Vagina (tissue), 2 donors: ENCODE data around the gene PIK3R5. TPM values are rescaled to one million over a fixed set of nuclear protein-coding genes. Genes with fewer than 3 reads are reported as not detected.
"Not testable (repeated sequence)": the region's sequence is repeated elsewhere in the genome, so short reads cannot be mapped to it uniquely, and the experiment has no call there.

ENCODE experiments used
- DNase-seq, 2 donors: peaks; one replicate each; pipeline ENCODE4 v3.0.0-alpha.2; 2017; ENCODE audit errors: extremely low spot score in 2 of 2
- H3K27ac ChIP-seq: fragments of 200-600 bp; sonication (generic); one replicate; pipeline ENCODE4 v1.5.1; 2019
- H3K27me3 ChIP-seq: fragments of 200-600 bp; sonication (generic); one replicate; pipeline ENCODE4 v1.5.1; 2019
- H3K36me3 ChIP-seq, 2 donors: fragments of 200-600 bp; sonication (generic); one replicate each; pipeline ENCODE4 v1.5.1; 2017 to 2019
- H3K4me1 ChIP-seq: fragments of 200-600 bp; sonication (generic); one replicate; pipeline ENCODE4 v1.5.1; 2019
- H3K4me3 ChIP-seq, 2 donors: fragments of 200-600 bp; sonication (generic); 1 replicate in 1 of 2; 2 replicates in 1 of 2; pipeline ENCODE4 v1.5.1; 2016 to 2019
- H3K9me3 ChIP-seq: fragments of 200-600 bp; sonication (generic); one replicate; pipeline ENCODE4 v1.5.1; 2019
- POLR2A ChIP-seq, 2 donors: fragments of 450-650 bp; IDR thresholded peaks; one replicate each; pipeline ENCODE4 v1.6.1; 2017; ENCODE audit warnings: antibody characterized with exemption in 2 of 2, mild to moderate bottlenecking in 2 of 2, moderate library complexity in 2 of 2
- POLR2AphosphoS5 ChIP-seq, 2 donors: sonication (generic); formaldehyde crosslinking; IDR thresholded peaks; one replicate each; pipeline ENCODE4 v1.9.0; 2017; ENCODE audit warnings: antibody characterized with exemption in 2 of 2, mild to moderate bottlenecking in 2 of 2, low read depth in 1 of 2; ENCODE audit not compliant: insufficient read depth in 1 of 2
- intact Hi-C: fragments of 100-400 bp; cut with DNase I; formaldehyde crosslinking; loops from one replicate; pipeline ENCODE4 v1.15.1; 2023
- total RNA-seq: library from RNA; depleted of rRNA; stranded (reverse); fragments of >200 nt; gene quantifications from one replicate; pipeline ENCODE4 v1.2.3, GENCODE V29; 2016
- TF ChIP-seq, protein P1 (sequence below), 3 experiments: fragments of 450-650 bp in 2 of 3; fragments of 200-600 bp in 1 of 3; sonication (generic) in 1 of 3; IDR thresholded peaks; one replicate each; pipeline ENCODE4 v1.5.1; 2017 to 2019; ENCODE audit warnings: antibody characterized with exemption in 3 of 3, mild to moderate bottlenecking in 2 of 3, moderate library complexity in 2 of 3

The PIK3R5 gene
- total RNA-seq, 1 donor from 2014 or later, result 10.6 TPM

DNA sequence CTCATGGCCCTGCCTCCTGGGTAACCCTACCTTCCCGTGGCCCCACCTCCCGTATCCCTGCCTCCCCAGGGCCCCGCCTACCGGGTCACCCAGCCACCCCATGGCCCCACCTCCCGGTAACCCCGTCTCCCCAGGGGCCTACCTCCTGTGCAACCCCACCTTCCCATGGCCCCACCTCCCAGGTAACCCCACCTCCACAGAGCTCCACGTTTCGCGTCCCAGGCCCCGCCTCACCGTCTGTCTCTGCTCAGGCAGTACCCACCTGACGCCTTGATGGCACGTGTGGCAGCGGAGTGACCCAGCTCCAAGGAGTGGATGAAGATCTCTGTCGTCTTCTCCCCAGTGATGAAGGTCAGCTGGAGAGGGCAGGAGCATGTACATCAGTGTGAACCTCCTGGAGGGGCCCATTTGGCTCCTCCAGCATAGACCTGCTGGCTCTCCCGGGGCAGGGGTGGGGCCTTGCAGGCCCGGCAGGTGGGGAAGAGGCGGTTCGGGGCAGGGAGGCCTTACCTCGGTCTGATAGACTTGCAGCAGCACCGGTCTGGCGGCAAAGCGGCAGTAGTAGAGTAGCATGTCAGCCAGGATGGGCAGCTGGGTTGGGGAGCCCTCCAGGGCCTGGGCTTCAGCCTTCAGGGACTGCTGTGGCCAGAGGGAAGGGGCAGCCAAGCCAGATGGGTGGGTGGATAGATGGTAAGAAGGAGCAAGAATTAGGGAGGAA, 79.4 kb downstream of the PIK3R5 start:
- intact Hi-C loops, result no loop called here
- DNase-seq, result no peak
- no peaks in the 10 kb centered on the region for H3K36me3 ChIP-seq
- no peak overlapping the region for H3K4me3 ChIP-seq
- no peaks in the 10 kb centered on the region for H3K27me3 ChIP-seq
- H3K4me1 ChIP-seq, result no peaks in the 10 kb centered on the region
- TF ChIP-seq POLR2A (IDR thresholded peaks at IDR 0.05) (no peak), POLR2AphosphoS5 (IDR thresholded peaks at IDR 0.05; ENCODE audit: insufficient read depth in 1 of 2, low read depth in 1 of 2) (no peak)
- TF ChIP-seq, protein P1, sequence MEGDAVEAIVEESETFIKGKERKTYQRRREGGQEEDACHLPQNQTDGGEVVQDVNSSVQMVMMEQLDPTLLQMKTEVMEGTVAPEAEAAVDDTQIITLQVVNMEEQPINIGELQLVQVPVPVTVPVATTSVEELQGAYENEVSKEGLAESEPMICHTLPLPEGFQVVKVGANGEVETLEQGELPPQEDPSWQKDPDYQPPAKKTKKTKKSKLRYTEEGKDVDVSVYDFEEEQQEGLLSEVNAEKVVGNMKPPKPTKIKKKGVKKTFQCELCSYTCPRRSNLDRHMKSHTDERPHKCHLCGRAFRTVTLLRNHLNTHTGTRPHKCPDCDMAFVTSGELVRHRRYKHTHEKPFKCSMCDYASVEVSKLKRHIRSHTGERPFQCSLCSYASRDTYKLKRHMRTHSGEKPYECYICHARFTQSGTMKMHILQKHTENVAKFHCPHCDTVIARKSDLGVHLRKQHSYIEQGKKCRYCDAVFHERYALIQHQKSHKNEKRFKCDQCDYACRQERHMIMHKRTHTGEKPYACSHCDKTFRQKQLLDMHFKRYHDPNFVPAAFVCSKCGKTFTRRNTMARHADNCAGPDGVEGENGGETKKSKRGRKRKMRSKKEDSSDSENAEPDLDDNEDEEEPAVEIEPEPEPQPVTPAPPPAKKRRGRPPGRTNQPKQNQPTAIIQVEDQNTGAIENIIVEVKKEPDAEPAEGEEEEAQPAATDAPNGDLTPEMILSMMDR (IDR thresholded peaks at IDR 0.05), result no peak
- H3K27ac ChIP-seq, result no peak overlapping the region
- no peaks in the 10 kb centered on the region for H3K9me3 ChIP-seq

DNA sequence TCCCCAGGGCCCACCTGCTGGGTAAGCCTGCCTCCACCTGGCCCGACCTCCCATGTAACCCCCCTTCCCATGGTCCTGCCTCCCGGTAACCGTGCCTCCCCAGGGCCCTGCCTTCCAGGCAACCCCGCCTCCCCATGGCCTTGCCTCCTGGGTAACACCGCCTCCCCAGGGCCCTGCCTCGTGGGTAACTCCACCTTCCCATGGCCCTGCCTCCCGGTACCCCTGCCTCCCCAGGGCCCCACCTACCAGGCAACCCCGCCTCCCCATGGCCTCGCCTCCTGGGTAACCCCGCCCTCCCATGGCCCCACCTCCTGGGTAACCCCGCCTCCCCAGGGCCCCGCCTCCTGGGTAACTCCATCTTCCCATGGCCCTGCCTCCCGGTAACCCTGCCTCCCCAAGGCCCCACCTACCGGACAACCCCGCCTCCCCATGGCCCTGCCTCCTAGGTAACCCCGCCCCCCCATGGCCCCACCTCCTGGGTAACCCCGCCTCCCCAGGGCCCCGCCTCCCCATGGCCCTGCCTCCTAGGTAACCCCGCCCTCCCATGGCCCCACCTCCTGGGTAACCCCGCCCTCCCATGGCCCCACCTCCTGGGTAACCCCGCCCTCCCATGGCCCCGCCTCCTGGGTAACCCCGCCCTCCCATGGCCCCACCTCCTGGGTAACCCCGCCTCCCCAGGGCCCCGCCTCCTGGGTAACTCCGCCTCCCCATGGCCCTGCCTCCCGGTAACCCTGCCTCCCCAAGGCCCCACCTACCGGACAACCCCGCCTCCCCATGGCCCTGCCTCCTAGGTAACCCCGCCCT, 80.1 kb downstream of the PIK3R5 start:
- not testable (repeated sequence) for H3K9me3 ChIP-seq

DNA sequence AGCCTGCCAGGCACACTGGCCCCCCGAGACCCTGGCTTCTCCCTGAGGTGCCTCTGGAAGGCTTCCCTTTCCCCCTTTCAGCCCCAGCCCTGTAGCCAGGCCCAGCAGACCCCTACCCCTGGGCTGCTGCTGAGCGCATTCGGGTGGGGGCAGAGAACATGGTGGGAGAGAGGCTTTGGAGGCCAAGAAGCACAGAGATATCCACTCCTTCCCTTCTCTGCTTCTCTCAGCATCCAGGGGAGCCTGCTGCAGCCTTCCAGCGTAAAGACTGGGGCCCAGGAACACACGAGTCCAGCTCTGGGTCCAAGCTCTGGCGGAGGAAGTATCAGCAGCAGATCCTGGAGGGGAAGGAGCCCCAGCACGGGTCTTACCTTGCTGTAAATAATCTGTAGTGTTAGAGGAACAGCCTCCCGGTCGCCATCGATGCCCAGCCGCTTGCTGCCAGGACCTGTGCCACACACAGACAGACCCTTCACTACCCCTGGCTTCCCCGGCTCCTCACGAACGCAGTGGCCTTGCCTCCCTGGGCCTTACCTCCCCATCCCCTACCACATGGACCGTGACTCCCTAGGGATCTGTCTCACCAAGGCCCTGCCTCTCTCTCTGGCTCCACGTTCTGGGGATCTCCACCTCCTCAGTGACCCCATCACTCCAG, 81.0 kb downstream of the PIK3R5 start:
- H3K27me3 ChIP-seq, result no peaks in the 10 kb centered on the region
- TF ChIP-seq POLR2A (IDR thresholded peaks at IDR 0.05), result no peak
- TF ChIP-seq, protein P1 (IDR thresholded peaks at IDR 0.05), result no peak
- TF ChIP-seq POLR2AphosphoS5 (IDR thresholded peaks at IDR 0.05; ENCODE audit: insufficient read depth in 1 of 2, low read depth in 1 of 2), result no peak
- no peaks in the 10 kb centered on the region for H3K36me3 ChIP-seq

More for the DNA sequence above, 80.1 kb downstream of the PIK3R5 start:
- H3K27me3 ChIP-seq, H3K36me3 ChIP-seq, H3K4me1 ChIP-seq, DNase-seq, H3K4me3 ChIP-seq, intact Hi-C loops, H3K27ac ChIP-seq: not testable (repeated sequence)

DNA sequence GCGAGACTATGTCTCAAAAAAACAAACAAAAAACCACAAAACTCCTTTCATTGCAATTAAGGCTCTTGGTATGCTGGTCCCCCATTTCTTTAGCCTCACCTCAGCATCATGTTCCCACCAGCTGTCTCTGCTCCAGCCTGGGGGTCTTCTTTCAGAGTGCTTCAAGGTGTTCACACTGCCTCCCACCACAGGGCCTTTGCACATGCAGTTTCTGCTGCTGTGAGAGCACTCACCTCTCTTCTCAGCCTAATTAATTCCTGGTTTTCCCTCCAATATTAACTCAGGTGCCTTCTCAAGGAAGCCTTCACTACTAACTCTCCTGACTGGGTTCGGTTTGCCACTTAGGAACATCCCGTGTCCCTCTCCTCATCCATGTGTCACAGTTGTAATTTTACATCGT, 82.2 kb downstream of the PIK3R5 start:
- no peaks in the 10 kb centered on the region for H3K4me1 ChIP-seq
- DNase-seq, result no peak
- intact Hi-C loops, result no loop called here
- H3K27me3 ChIP-seq, result no peaks in the 10 kb centered on the region
- H3K27ac ChIP-seq, result no peak overlapping the region
- H3K4me3 ChIP-seq, result no peak overlapping the region
- H3K36me3 ChIP-seq, result no peaks in the 10 kb centered on the region
- no peak for TF ChIP-seq POLR2AphosphoS5 (IDR thresholded peaks at IDR 0.05; ENCODE audit: insufficient read depth in 1 of 2, low read depth in 1 of 2)
- TF ChIP-seq, protein P1 (IDR thresholded peaks at IDR 0.05), result no peak
- no peak for TF ChIP-seq POLR2A (IDR thresholded peaks at IDR 0.05)
- H3K9me3 ChIP-seq, result no peaks in the 10 kb centered on the region

More for the DNA sequence above, 81.0 kb downstream of the PIK3R5 start:
- no peak overlapping the region for H3K4me3 ChIP-seq
- intact Hi-C loops, result no loop called here
- no peaks in the 10 kb centered on the region for H3K9me3 ChIP-seq
- H3K4me1 ChIP-seq, result no peaks in the 10 kb centered on the region
- no peak for DNase-seq
- no peak overlapping the region for H3K27ac ChIP-seq

DNA sequence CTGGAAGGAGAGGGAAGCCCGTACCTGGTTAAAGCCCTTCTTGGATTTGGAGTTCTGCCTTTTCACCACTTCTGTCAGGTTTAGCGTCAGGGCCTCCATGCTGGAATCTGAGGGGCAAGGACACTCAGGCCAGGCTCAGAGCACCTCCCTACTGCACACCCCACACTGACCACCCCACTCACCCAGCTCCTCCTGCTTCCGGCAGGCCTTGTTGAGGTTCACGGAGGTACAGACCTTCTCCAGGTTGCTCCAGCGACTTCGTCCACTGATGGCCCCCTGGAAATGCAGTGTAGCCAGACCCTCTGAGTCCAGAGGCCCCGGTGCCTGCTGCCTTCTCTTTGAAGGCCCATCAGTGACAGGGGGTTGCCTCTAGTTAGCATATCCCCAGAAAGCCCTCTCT, 83.9 kb downstream of the PIK3R5 start:
- Histone ChIP-seq H3K4me3 (no peak overlapping the region), H3K4me1 (no peaks in the 10 kb centered on the region), H3K27me3 (no peaks in the 10 kb centered on the region), H3K9me3 (no peaks in the 10 kb centered on the region), H3K27ac (no peak overlapping the region), H3K36me3 (no peaks in the 10 kb centered on the region)
- no peak for DNase-seq
- TF ChIP-seq, protein P1 (IDR thresholded peaks at IDR 0.05), result no peak
- TF ChIP-seq POLR2AphosphoS5 (IDR thresholded peaks at IDR 0.05; ENCODE audit: insufficient read depth in 1 of 2, low read depth in 1 of 2), result no peak
- no peak for TF ChIP-seq POLR2A (IDR thresholded peaks at IDR 0.05)
- intact Hi-C loops, result no loop called here
